HepG2 (cell line): ENCODE results near the gene ZNF764. TPM values are rescaled to one million over a fixed set of nuclear protein-coding genes. Genes with fewer than 3 reads are reported as not detected.
A peak's percentile ranks its signal among the peaks of the same experiment; 100 is the strongest.

Experiments
- CBX5 ChIP-seq: sonication (generic); formaldehyde crosslinking; IDR thresholded peaks from 2 replicates; pipeline ENCODE4 v1.4.0; 2020; ENCODE audit warnings: missing genetic modification reagents, borderline replicate concordance
- CREB3 ChIP-seq: sonication (generic); formaldehyde crosslinking; IDR thresholded peaks from 2 replicates; pipeline ENCODE4 v1.5.0; 2020; ENCODE audit warnings: missing genetic modification reagents
- ELF1 ChIP-seq: sonication (generic); formaldehyde crosslinking; IDR thresholded peaks from 2 replicates; pipeline ENCODE4 v1.4.0; 2020; ENCODE audit warnings: missing genetic modification reagents
- MLLT10 ChIP-seq: sonication (generic); formaldehyde crosslinking; IDR thresholded peaks from 2 replicates; pipeline ENCODE4 v1.4.0; 2020; ENCODE audit warnings: missing genetic modification reagents
- MNT ChIP-seq: fragments of 450-650 bp; IDR thresholded peaks from 2 replicates; pipeline ENCODE4 v1.6.1; 2016
- PBX3 ChIP-seq: sonication (generic); formaldehyde crosslinking; IDR thresholded peaks from 2 replicates; pipeline ENCODE4 v1.8.1; 2023; ENCODE audit warnings: missing genetic modification reagents, inconsistent platforms, borderline replicate concordance
- PITX1 ChIP-seq: sonication (generic); formaldehyde crosslinking; IDR thresholded peaks from 2 replicates; pipeline ENCODE4 v1.5.1; 2020; ENCODE audit warnings: mild to moderate bottlenecking, missing genetic modification reagents
- POLR2AphosphoS5 ChIP-seq: IDR thresholded peaks from 2 replicates; pipeline ENCODE4 v1.6.1; 2012; ENCODE audit warnings: low read depth, low read length
- SAFB2 ChIP-seq: sonication (generic); formaldehyde crosslinking; IDR thresholded peaks from 2 replicates; pipeline ENCODE4 v1.5.1; 2020; ENCODE audit warnings: missing genetic modification reagents, low read depth, mild to moderate bottlenecking, borderline replicate concordance
- SIN3B ChIP-seq: fragments of 150-350 bp; IDR thresholded peaks from 2 replicates; pipeline ENCODE4 v1.6.1; 2014; ENCODE audit warnings: low read length
- SPEN ChIP-seq: sonication (generic); formaldehyde crosslinking; IDR thresholded peaks from 2 replicates; pipeline ENCODE4 v1.5.1; 2020; ENCODE audit warnings: low read depth, mild to moderate bottlenecking, missing genetic modification reagents
- TBP ChIP-seq: sonication (generic); formaldehyde crosslinking; IDR thresholded peaks from 2 replicates; pipeline ENCODE4 v1.5.0; 2020; ENCODE audit warnings: missing genetic modification reagents
- ZMAT3 ChIP-seq: sonication (generic); formaldehyde crosslinking; conservative IDR thresholded peaks from 2 replicates; pipeline ENCODE4 v1.7.0; 2021; ENCODE audit warnings: missing genetic modification reagents
- ZNF546 ChIP-seq: sonication (generic); formaldehyde crosslinking; conservative IDR thresholded peaks from 2 replicates; pipeline ENCODE4 v1.8.1; 2023; ENCODE audit warnings: mild to moderate bottlenecking, missing genetic modification reagents
- ZNF564 ChIP-seq: sonication (generic); formaldehyde crosslinking; IDR thresholded peaks from 2 replicates; pipeline ENCODE4 v1.8.1; 2023; ENCODE audit warnings: mild to moderate bottlenecking, missing genetic modification reagents
- ZNF652 ChIP-seq: IDR thresholded peaks from 2 replicates; pipeline ENCODE4 v1.6.1; 2016; ENCODE audit warnings: low read depth, borderline replicate concordance
- ZNF7 ChIP-seq: IDR thresholded peaks from 2 replicates; pipeline ENCODE4 v1.6.1; 2016; ENCODE audit warnings: missing biosample characterization, missing genetic modification reagents
- ZNF709 ChIP-seq: sonication (generic); formaldehyde crosslinking; IDR thresholded peaks from 2 replicates; pipeline ENCODE4 v1.5.0; 2020; ENCODE audit warnings: mild to moderate bottlenecking, missing genetic modification reagents
- ZNF891 ChIP-seq: sonication (generic); formaldehyde crosslinking; IDR thresholded peaks from 2 replicates; pipeline ENCODE4 v1.5.0; 2020; ENCODE audit warnings: mild to moderate bottlenecking, missing genetic modification reagents
- polyA plus RNA-seq, 8 experiments: library from polyadenylated mRNA; depleted of rRNA in 3 of 8; stranded (reverse) in 7 of 8; unstranded in 1 of 8; fragments of >200 nt; fragmentation: Illumina TruSeq in 4 of 8; extraction: Trizol in 4 of 8; gene quantifications; 2 replicates each; pipeline versions ENCODE4 v1.2.1 to v1.2.3, GENCODE V29; 2011 to 2016; ENCODE audit warnings: low read depth in 4 of 8, missing spikeins in 1 of 8, mixed read lengths in 1 of 8; ENCODE audit not compliant: insufficient read depth in 1 of 8
- total RNA-seq, 5 experiments: library from RNA; depleted of rRNA; stranded (reverse); fragments of >200 nt; fragmentation: Illumina TruSeq; extraction: Trizol; gene quantifications; 2 replicates each; pipeline ENCODE4 v1.2.3, GENCODE V29; 2016; ENCODE audit warnings: low read depth in 1 of 5
- TF ChIP-seq, protein P1 (sequence below): sonication (generic); formaldehyde crosslinking; conservative IDR thresholded peaks from 2 replicates; pipeline ENCODE4 v1.8.0; 2022; ENCODE audit warnings: missing genetic modification reagents
- TF ChIP-seq, protein P2 (sequence below): sonication (generic); formaldehyde crosslinking; IDR thresholded peaks from 2 replicates; pipeline ENCODE4 v1.8.0; 2022; ENCODE audit warnings: missing genetic modification reagents, mild to moderate bottlenecking, moderate library complexity, borderline replicate concordance

The ZNF764 gene
- total and polyA plus RNA-seq, 2 of the 13 experiments (the other 11 are each of a cell fraction or from before 2014, with no cell fraction given), result 4.1 to 9.1 TPM

DNA sequence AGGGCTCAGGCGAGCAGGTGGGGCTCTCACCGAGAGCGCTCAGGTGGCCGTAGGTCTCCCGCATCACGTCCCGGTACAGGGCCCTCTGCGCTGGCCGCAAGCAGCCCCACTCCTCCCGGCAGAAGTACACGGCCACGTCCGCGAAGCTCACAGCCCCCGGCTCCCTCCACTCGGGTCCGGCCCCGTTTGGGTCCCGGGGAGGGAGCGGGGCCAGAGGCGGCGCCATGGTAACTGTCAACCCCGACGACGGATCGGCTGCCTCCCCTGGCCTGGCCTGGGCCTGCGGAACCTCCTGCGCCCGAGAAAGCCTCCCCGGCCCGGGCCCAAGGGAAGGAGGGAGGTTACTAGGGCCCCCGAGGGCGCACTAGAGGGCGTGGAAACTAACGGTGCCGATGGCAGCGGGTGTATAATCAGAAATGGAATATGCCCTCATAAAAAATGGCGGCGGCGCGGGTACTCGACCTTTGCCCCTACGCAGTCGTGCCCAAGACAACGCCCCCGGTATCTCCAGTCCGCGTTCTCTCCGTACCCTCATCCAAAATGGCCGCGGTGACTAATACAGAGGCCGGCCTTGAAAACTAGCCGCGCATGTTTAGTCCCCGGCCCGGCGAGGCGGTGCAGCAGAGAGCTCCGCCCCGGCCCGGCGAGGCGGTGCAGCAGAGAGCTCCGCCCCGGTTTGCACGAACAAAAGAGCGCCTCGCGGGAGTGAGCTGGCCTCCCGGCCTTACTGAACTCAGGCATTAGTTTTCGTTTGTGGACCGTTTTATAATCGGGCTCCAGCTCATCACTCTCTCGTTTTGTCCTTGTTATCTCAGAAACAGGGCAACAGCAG lies at the start of gene ZNF764 (continued):
- peak; percentile 63 for TF ChIP-seq PITX1 (CRISPR knock-in tag)
- TF ChIP-seq PBX3 (CRISPR knock-in tag), result no peak
- no peak for TF ChIP-seq TBP (CRISPR knock-in tag)
- TF ChIP-seq CREB3 (CRISPR knock-in tag), result no peak
- TF ChIP-seq ZNF546, result no peak
- TF ChIP-seq SAFB2, result no peak
- peak; percentile 92; the same call in 1 of the 2 replicates for TF ChIP-seq ZNF891 (CRISPR knock-in tag)
- TF ChIP-seq ZNF7, result no peak; the same call in 1 of the 2 replicates
- TF ChIP-seq, protein P1, sequence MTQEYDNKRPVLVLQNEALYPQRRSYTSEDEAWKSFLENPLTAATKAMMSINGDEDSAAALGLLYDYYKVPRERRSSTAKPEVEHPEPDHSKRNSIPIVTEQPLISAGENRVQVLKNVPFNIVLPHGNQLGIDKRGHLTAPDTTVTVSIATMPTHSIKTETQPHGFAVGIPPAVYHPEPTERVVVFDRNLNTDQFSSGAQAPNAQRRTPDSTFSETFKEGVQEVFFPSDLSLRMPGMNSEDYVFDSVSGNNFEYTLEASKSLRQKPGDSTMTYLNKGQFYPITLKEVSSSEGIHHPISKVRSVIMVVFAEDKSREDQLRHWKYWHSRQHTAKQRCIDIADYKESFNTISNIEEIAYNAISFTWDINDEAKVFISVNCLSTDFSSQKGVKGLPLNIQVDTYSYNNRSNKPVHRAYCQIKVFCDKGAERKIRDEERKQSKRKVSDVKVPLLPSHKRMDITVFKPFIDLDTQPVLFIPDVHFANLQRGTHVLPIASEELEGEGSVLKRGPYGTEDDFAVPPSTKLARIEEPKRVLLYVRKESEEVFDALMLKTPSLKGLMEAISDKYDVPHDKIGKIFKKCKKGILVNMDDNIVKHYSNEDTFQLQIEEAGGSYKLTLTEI (CRISPR knock-in tag), result no peak
- TF ChIP-seq MNT, result peak; percentile 64
- TF ChIP-seq ZNF709 (CRISPR knock-in tag), result no peak; the same call in 1 of the 2 replicates
- 0 out of 2 replicates have a peak, but pooled peaks have one; percentile 8 for TF ChIP-seq CBX5 (CRISPR knock-in tag)
- TF ChIP-seq, protein P2, sequence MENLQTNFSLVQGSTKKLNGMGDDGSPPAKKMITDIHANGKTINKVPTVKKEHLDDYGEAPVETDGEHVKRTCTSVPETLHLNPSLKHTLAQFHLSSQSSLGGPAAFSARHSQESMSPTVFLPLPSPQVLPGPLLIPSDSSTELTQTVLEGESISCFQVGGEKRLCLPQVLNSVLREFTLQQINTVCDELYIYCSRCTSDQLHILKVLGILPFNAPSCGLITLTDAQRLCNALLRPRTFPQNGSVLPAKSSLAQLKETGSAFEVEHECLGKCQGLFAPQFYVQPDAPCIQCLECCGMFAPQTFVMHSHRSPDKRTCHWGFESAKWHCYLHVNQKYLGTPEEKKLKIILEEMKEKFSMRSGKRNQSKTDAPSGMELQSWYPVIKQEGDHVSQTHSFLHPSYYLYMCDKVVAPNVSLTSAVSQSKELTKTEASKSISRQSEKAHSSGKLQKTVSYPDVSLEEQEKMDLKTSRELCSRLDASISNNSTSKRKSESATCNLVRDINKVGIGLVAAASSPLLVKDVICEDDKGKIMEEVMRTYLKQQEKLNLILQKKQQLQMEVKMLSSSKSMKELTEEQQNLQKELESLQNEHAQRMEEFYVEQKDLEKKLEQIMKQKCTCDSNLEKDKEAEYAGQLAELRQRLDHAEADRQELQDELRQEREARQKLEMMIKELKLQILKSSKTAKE (CRISPR knock-in tag), result peak; percentile 65; the same call in 1 of the 2 replicates
- no peak for TF ChIP-seq ZNF652 (CRISPR knock-in tag)
- peak; percentile 89 for TF ChIP-seq ELF1 (CRISPR knock-in tag)
- peak; percentile 87 for TF ChIP-seq ZNF564 (CRISPR knock-in tag)
- no peak for TF ChIP-seq ZMAT3 (CRISPR knock-in tag)
- TF ChIP-seq SPEN (CRISPR knock-in tag), result peak; percentile 30
- TF ChIP-seq MLLT10 (CRISPR knock-in tag), result no peak
- TF ChIP-seq SIN3B, result no peak
- TF ChIP-seq POLR2AphosphoS5, result peak; percentile 93
